Vagina (tissue), 2 donors: ENCODE measurements around the gene RAD51AP1.

Experiments used
- CTCF ChIP-seq, 3 experiments: fragments of 450-650 bp in 2 of 3; fragments of 200-600 bp in 1 of 3; sonication (generic) in 1 of 3; IDR thresholded peaks; one replicate each; pipeline ENCODE4 v1.5.1; 2017 to 2019; ENCODE audit warnings: antibody characterized with exemption in 3 of 3, mild to moderate bottlenecking in 2 of 3, moderate library complexity in 2 of 3
- POLR2AphosphoS5 ChIP-seq, 2 donors: sonication (generic); formaldehyde crosslinking; IDR thresholded peaks; one replicate each; pipeline ENCODE4 v1.9.0; 2017; ENCODE audit warnings: antibody characterized with exemption in 2 of 2, mild to moderate bottlenecking in 2 of 2, low read depth in 1 of 2; ENCODE audit not compliant: insufficient read depth in 1 of 2

GRCh38 chr12:4589941-4590340, 51.3 kb downstream of the RAD51AP1 start:
- no peak for TF ChIP-seq CTCF (IDR thresholded peaks at IDR 0.05)
- no peak for TF ChIP-seq POLR2AphosphoS5 (IDR thresholded peaks at IDR 0.05; ENCODE audit: insufficient read depth in 1 of 2, low read depth in 1 of 2)
